OCI-LY7 (cell line): ENCODE data around the gene HCN3.
A peak's percentile ranks its signal among the peaks of the same experiment; 100 is the strongest.

ENCODE experiments used
- EZH2phosphoT487 ChIP-seq: fragments of 200-600 bp; sonication (generic); IDR thresholded peaks from 2 replicates; pipeline ENCODE4 v1.6.1; 2018; ENCODE audit warnings: low read depth, borderline replicate concordance, mild to moderate bottlenecking, mixed run types, antibody characterized with exemption, low read length, moderate library complexity, mixed read lengths
- TF ChIP-seq, protein P1 (sequence below): fragments of 200-600 bp; sonication (generic); conservative IDR thresholded peaks from 2 replicates; pipeline ENCODE4 v1.5.1; 2014; ENCODE audit warnings: mild to moderate bottlenecking, antibody characterized with exemption, low read length, moderate library complexity, mixed read lengths

- TF ChIP-seq, protein P1, sequence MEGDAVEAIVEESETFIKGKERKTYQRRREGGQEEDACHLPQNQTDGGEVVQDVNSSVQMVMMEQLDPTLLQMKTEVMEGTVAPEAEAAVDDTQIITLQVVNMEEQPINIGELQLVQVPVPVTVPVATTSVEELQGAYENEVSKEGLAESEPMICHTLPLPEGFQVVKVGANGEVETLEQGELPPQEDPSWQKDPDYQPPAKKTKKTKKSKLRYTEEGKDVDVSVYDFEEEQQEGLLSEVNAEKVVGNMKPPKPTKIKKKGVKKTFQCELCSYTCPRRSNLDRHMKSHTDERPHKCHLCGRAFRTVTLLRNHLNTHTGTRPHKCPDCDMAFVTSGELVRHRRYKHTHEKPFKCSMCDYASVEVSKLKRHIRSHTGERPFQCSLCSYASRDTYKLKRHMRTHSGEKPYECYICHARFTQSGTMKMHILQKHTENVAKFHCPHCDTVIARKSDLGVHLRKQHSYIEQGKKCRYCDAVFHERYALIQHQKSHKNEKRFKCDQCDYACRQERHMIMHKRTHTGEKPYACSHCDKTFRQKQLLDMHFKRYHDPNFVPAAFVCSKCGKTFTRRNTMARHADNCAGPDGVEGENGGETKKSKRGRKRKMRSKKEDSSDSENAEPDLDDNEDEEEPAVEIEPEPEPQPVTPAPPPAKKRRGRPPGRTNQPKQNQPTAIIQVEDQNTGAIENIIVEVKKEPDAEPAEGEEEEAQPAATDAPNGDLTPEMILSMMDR = peak; percentile 67
- TF ChIP-seq EZH2phosphoT487 = no peak
Observed at GRCh38 chr1:155277902-155278688, 832 bp downstream of the HCN3 start.
